Panc1 (cell line): ENCODE data around the gene QPCT.

Experiments used
- CTCF ChIP-seq: fragments of 450-650 bp; IDR thresholded peaks from 2 replicates; pipeline ENCODE4 v1.5.1; 2017; ENCODE audit warnings: mild to moderate bottlenecking
- POLR2AphosphoS5 ChIP-seq: IDR thresholded peaks from 2 replicates; pipeline ENCODE4 v1.6.1; 2012; ENCODE audit warnings: mild to moderate bottlenecking, low read depth, low read length, moderate library complexity
- SIN3A ChIP-seq: IDR thresholded peaks from 2 replicates; pipeline ENCODE4 v1.6.1; 2012; ENCODE audit warnings: low read depth, mild to moderate bottlenecking, low read length, moderate library complexity, borderline replicate concordance; ENCODE audit not compliant: insufficient read depth

DNA sequence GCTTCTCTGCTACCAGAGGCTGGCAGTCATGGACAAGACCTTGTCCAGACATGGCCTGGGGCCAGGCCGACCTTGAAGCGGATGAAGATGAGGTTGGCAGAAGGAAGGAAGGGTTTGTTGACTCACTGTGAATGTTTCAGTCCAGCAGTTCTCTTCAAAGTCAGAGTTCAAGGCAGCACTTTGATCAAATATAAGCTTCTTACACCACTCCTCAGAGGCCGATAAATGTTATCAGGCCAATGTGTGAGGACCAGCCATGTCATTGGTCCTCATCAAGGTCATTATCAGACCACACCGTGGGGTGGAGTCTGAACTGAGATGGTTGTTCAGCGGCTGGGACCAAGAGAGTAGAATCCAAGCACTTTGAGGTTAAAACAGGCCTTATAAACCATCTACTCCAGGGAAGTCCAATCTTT, 35.5 kb downstream of the QPCT start:
- TF ChIP-seq CTCF, result no peak
- TF ChIP-seq POLR2AphosphoS5, result no peak
- TF ChIP-seq SIN3A, result no peak
